ENCODE data around the gene R3HDM2. TPM values are rescaled to one million over a fixed set of nuclear protein-coding genes. Genes with fewer than 3 reads are reported as not detected.

The R3HDM2 gene
- total and polyA plus RNA-seq, 2 donors from 2014 or later: 16.5 to 67.3 TPM

GRCh38 chr12:57240066-57240921, 190.5 kb downstream of the R3HDM2 start:
- H3K36me3 ChIP-seq (ENCODE audit: control insufficient read depth in 2 of 3, insufficient read depth in 3 of 3, low read length in 3 of 3): no peaks in the 10 kb centered on the region
- FAIRE-seq: no peak
- peaks cover 35% of the 10 kb centered on the region for H3K27me3 ChIP-seq (ENCODE audit: control insufficient read depth, insufficient read depth, low read length)
- TF ChIP-seq CTCF (IDR thresholded peaks at IDR 0.05; ENCODE audit: borderline replicate concordance, extremely low read depth, insufficient read depth): no peak
- no peak overlapping the region for H3K27ac ChIP-seq (ENCODE audit: low read depth in 2 of 2, low read length in 2 of 2)
- H3K9me3 ChIP-seq (ENCODE audit: control insufficient read depth in 2 of 3, insufficient read depth in 1 of 3, low read length in 3 of 3): no peaks in the 10 kb centered on the region
- peak in 4 of 5 donors; percentile 46 to 87 (median 80) for DNase-seq
- H3K9ac ChIP-seq (ENCODE audit: low read length in 3 of 3): no peak overlapping the region
- peak overlapping the region; percentile 16 to 36 (median 26) for H3K4me3 ChIP-seq (ENCODE audit: low read length in 3 of 3)
- intact Hi-C loops (cut with DNase I): no loop called here
- H3K4me1 ChIP-seq (ENCODE audit: control insufficient read depth in 2 of 3, insufficient read depth in 2 of 3, low read depth in 1 of 3, low read length in 3 of 3): peaks cover 3 to 35% (median 4%) of the 10 kb centered on the region in 3 donors

- no peaks in the 10 kb centered on the region for H3K36me3 ChIP-seq (ENCODE audit: control insufficient read depth in 2 of 3, insufficient read depth in 3 of 3, low read length in 3 of 3)
- no peak overlapping the region for H3K27ac ChIP-seq (ENCODE audit: low read depth in 2 of 2, low read length in 2 of 2)
- H3K4me3 ChIP-seq (ENCODE audit: low read length in 3 of 3): peak overlapping the region in 1 of 3 donors; percentile 16
- TF ChIP-seq CTCF (IDR thresholded peaks at IDR 0.05; ENCODE audit: borderline replicate concordance, extremely low read depth, insufficient read depth): no peak
- no peak for FAIRE-seq
- peaks cover 3 to 35% (median 4%) of the 10 kb centered on the region in 3 donors for H3K4me1 ChIP-seq (ENCODE audit: control insufficient read depth in 2 of 3, insufficient read depth in 2 of 3, low read depth in 1 of 3, low read length in 3 of 3)
- H3K9ac ChIP-seq (ENCODE audit: low read length in 3 of 3): no peak overlapping the region
- no peaks in the 10 kb centered on the region for H3K9me3 ChIP-seq (ENCODE audit: control insufficient read depth in 2 of 3, insufficient read depth in 1 of 3, low read length in 3 of 3)
- intact Hi-C loops (cut with DNase I): no loop called here
- no peak for DNase-seq
- H3K27me3 ChIP-seq (ENCODE audit: control insufficient read depth, insufficient read depth, low read length): peaks cover 35% of the 10 kb centered on the region
Measured at GRCh38 chr12:57239587-57240065, 191.2 kb downstream of the R3HDM2 start.

GRCh38 chr12:57238854-57239554, 191.8 kb downstream of the R3HDM2 start:
- no peak for FAIRE-seq
- peak; percentile 89 to 95 (median 93) for DNase-seq
- Histone ChIP-seq H3K4me1 (ENCODE audit: control insufficient read depth in 2 of 3, insufficient read depth in 2 of 3, low read depth in 1 of 3, low read length in 3 of 3) (peaks cover 3 to 35% (median 4%) of the 10 kb centered on the region in 3 donors), H3K27me3 (ENCODE audit: control insufficient read depth, insufficient read depth, low read length) (peaks cover 35% of the 10 kb centered on the region), H3K4me3 (ENCODE audit: low read length in 3 of 3) (peak overlapping the region in 1 of 3 donors; percentile 37), H3K36me3 (ENCODE audit: control insufficient read depth in 2 of 3, insufficient read depth in 3 of 3, low read length in 3 of 3) (peaks cover 0 to 5% (median under 1%) of the 10 kb centered on the region in 3 donors), H3K9ac (ENCODE audit: low read length in 3 of 3) (no peak overlapping the region), H3K9me3 (ENCODE audit: control insufficient read depth in 2 of 3, insufficient read depth in 1 of 3, low read length in 3 of 3) (no peaks in the 10 kb centered on the region), H3K27ac (ENCODE audit: low read depth in 2 of 2, low read length in 2 of 2) (no peak overlapping the region)
- intact Hi-C loops (cut with DNase I): no loop called here
- TF ChIP-seq CTCF (IDR thresholded peaks at IDR 0.05; ENCODE audit: borderline replicate concordance, extremely low read depth, insufficient read depth): peak; percentile 100
